SK-N-SH (cell line): Measurements from ENCODE around the gene ANXA7. TPM values are rescaled to one million over a fixed set of nuclear protein-coding genes. Genes with fewer than 3 reads are reported as not detected.

ENCODE experiments used
- CTCF ChIA-PET: fragments of 300-600, 350-600 bp; formaldehyde crosslinking; extraction: SDS; loops from one replicate; lab custom pipeline; 2021; lab: Yijun Ruan, JAX
- POLR2A ChIA-PET: fragments of 350-600 bp; sonication (Branson Sonifier 250); formaldehyde crosslinking; extraction: SDS; loops from one replicate; lab custom pipeline; 2020; ENCODE audit warnings: antibody characterized with exemption, inconsistent platforms; lab: Yijun Ruan, JAX
- DNase-seq: peaks from one replicate; pipeline ENCODE4 v3.0.0; 2012
- H2AFZ ChIP-seq: fragments of 200-600 bp; sonication (generic); 2 replicates; pipeline ENCODE4 v1.8.1; 2016; ENCODE audit warnings: antibody characterized with exemption, mild to moderate bottlenecking, low read depth
- H3F3A ChIP-seq: fragments of 200-600 bp; sonication (generic); replicated peaks from 2 replicates; pipeline ENCODE3; 2016; ENCODE audit warnings: antibody characterized with exemption, mild to moderate bottlenecking; ENCODE audit not compliant: insufficient read depth
- H3K27ac ChIP-seq, 2 experiments: fragments of 200-500 bp in 1 of 2; fragments of 200-600 bp in 1 of 2; sonication (Bioruptor generic) in 1 of 2; sonication (generic), shearing (Covaris generic) in 1 of 2; 2 replicates each; pipeline versions ENCODE4 v1.5.1 to v1.6.1; 2014 to 2016; ENCODE audit warnings: low read depth in 2 of 2, inconsistent platforms in 1 of 2, low read length in 1 of 2, mild to moderate bottlenecking in 1 of 2, mixed read lengths in 1 of 2
- H3K27me3 ChIP-seq: fragments of 200-600 bp; sonication (generic), shearing (Covaris generic); 2 replicates; pipeline ENCODE4 v1.6.1; 2016; ENCODE audit warnings: mixed run types; ENCODE audit not compliant: insufficient read depth
- H3K36me3 ChIP-seq, 2 experiments: fragments of 200-500 bp in 1 of 2; fragments of 200-600 bp in 1 of 2; sonication (Bioruptor generic) in 1 of 2; sonication (generic) in 1 of 2; replicated peaks in 1 of 2; 2 replicates each; pipeline versions ENCODE3 to v1.5.1; 2014 to 2016; ENCODE audit warnings: low read length in 1 of 2, mild to moderate bottlenecking in 1 of 2; ENCODE audit not compliant: insufficient read depth in 2 of 2, control insufficient read depth in 1 of 2
- H3K4me1 ChIP-seq, 2 experiments: fragments of 200-500 bp in 1 of 2; fragments of 200-600 bp in 1 of 2; sonication (Bioruptor generic) in 1 of 2; sonication (generic), shearing (Covaris generic) in 1 of 2; 2 replicates each; pipeline versions ENCODE4 v1.5.1 to v1.6.1; 2014 to 2016; ENCODE audit warnings: low read depth in 1 of 2, low read length in 1 of 2, mixed run types in 1 of 2; ENCODE audit not compliant: insufficient read depth in 2 of 2, control insufficient read depth in 1 of 2
- H3K4me2 ChIP-seq: fragments of 200-600 bp; sonication (generic), shearing (Covaris generic); 2 replicates; pipeline ENCODE4 v1.6.1; 2017; ENCODE audit warnings: mixed run types
- H3K4me3 ChIP-seq, 2 experiments: fragments of 200-500 bp in 1 of 2; fragments of 200-600 bp in 1 of 2; sonication (Bioruptor generic) in 1 of 2; sonication (generic), shearing (Covaris generic) in 1 of 2; 2 replicates each; pipeline versions ENCODE4 v1.5.1 to v1.8.1; 2014 to 2016; ENCODE audit warnings: low read depth in 2 of 2, inconsistent platforms in 1 of 2, low read length in 1 of 2, mild to moderate bottlenecking in 1 of 2, mixed read lengths in 1 of 2, moderate library complexity in 1 of 2
- H3K79me2 ChIP-seq: fragments of 200-600 bp; sonication (generic); 2 replicates; pipeline ENCODE4 v1.8.1; 2017; ENCODE audit warnings: mild to moderate bottlenecking; ENCODE audit not compliant: insufficient read depth
- H3K9ac ChIP-seq: fragments of 200-600 bp; sonication (generic); 2 replicates; pipeline ENCODE4 v1.6.1; 2017; ENCODE audit warnings: mixed run types
- H3K9me2 ChIP-seq: fragments of 200-600 bp; sonication (generic); 2 replicates; pipeline ENCODE4 v1.6.1; 2017; ENCODE audit warnings: mixed run types
- H3K9me3 ChIP-seq: fragments of 200-600 bp; sonication (generic); 2 replicates; pipeline ENCODE4 v1.6.1; 2017; ENCODE audit warnings: mixed run types, mild to moderate bottlenecking, moderate library complexity
- H4K20me1 ChIP-seq: fragments of 200-600 bp; sonication (generic); 2 replicates; pipeline ENCODE4 v1.6.1; 2017; ENCODE audit warnings: mild to moderate bottlenecking, mixed run types; ENCODE audit not compliant: insufficient read depth
- EP300 ChIP-seq, 2 experiments: IDR thresholded peaks; 2 replicates each; pipeline versions ENCODE4 v1.4.0 to v1.6.1; 2012; ENCODE audit warnings: borderline replicate concordance in 1 of 2, low read depth in 1 of 2, low read length in 1 of 2
- FOSL2 ChIP-seq: IDR thresholded peaks from 2 replicates; pipeline ENCODE4 v1.4.0; 2012; ENCODE audit warnings: low read depth, mild to moderate bottlenecking, moderate library complexity, borderline replicate concordance
- FOXJ3 ChIP-seq: sonication (generic); formaldehyde crosslinking; IDR thresholded peaks from 2 replicates; pipeline ENCODE4 v1.5.1; 2020; ENCODE audit warnings: mild to moderate bottlenecking, missing genetic modification reagents
- FOXM1 ChIP-seq: IDR thresholded peaks from 2 replicates; pipeline ENCODE4 v1.4.0; 2012; ENCODE audit warnings: low read depth, mild to moderate bottlenecking
- JUND ChIP-seq: IDR thresholded peaks from 2 replicates; pipeline ENCODE4 v1.4.0; 2012
- MEF2A ChIP-seq: IDR thresholded peaks from 2 replicates; pipeline ENCODE4 v1.4.0; 2012; ENCODE audit warnings: low read depth, borderline replicate concordance
- NRF1 ChIP-seq: IDR thresholded peaks from 2 replicates; pipeline ENCODE4 v1.6.1; 2012; ENCODE audit warnings: low read depth, mild to moderate bottlenecking, low read length
- RAD21 ChIP-seq: IDR thresholded peaks from 2 replicates; pipeline ENCODE4 v1.6.1; 2012; ENCODE audit warnings: mild to moderate bottlenecking, low read length
- RFX5 ChIP-seq: IDR thresholded peaks from 2 replicates; pipeline ENCODE4 v1.6.1; 2012; ENCODE audit warnings: mild to moderate bottlenecking, improper control_type of control experiment, low read length
- RXRA ChIP-seq: IDR thresholded peaks from 2 replicates; pipeline ENCODE4 v1.4.0; 2012; ENCODE audit warnings: low read depth, mild to moderate bottlenecking, borderline replicate concordance
- SIN3A ChIP-seq: IDR thresholded peaks from 2 replicates; pipeline ENCODE4 v1.6.1; 2012; ENCODE audit warnings: low read depth, mild to moderate bottlenecking, low read length, moderate library complexity, borderline replicate concordance
- SMC3 ChIP-seq: IDR thresholded peaks from 2 replicates; pipeline ENCODE4 v1.6.1; 2012; ENCODE audit warnings: low read depth, low read length, improper control_type of control experiment
- TAF1 ChIP-seq: IDR thresholded peaks from 2 replicates; pipeline ENCODE4 v1.6.1; 2012; ENCODE audit warnings: low read depth, mild to moderate bottlenecking, low read length, moderate library complexity, borderline replicate concordance
- TEAD4 ChIP-seq: IDR thresholded peaks from 2 replicates; pipeline ENCODE4 v1.4.0; 2012; ENCODE audit warnings: mild to moderate bottlenecking, borderline replicate concordance; ENCODE audit not compliant: insufficient read depth
- YY1 ChIP-seq: IDR thresholded peaks from 2 replicates; pipeline ENCODE4 v1.4.0; 2012; ENCODE audit warnings: low read depth, mild to moderate bottlenecking
- whole genome bisulfite sequencing: methylation state at CpG from one replicate; pipeline ENCODE4 v1.1.6; 2017; ENCODE audit warnings: low lambda C conversion rate; 5-methylcytosine and 5-hydroxymethylcytosine counted together
- polyA plus RNA-seq, 3 experiments: library from polyadenylated mRNA; depleted of rRNA; stranded (reverse); fragments of >200 nt; gene quantifications; 2 replicates each; pipeline ENCODE4 v1.2.3, GENCODE V29; 2012
- TF ChIP-seq, protein P1 (sequence below): IDR thresholded peaks from 2 replicates; pipeline ENCODE4; 2012
- TF ChIP-seq, protein P2 (sequence below): fragments of 150-350 bp; IDR thresholded peaks from 2 replicates; pipeline ENCODE4 v1.6.1; 2017; ENCODE audit warnings: antibody characterized with exemption, low read length, low read depth, borderline replicate concordance
- TF ChIP-seq, protein P3 (sequence below): IDR thresholded peaks from 2 replicates; pipeline ENCODE4 v1.6.1; 2012; ENCODE audit warnings: mild to moderate bottlenecking, low read depth, low read length, moderate library complexity
- TF ChIP-seq, protein P4 (sequence below): fragments of 200-600 bp; sonication (generic); IDR thresholded peaks from 2 replicates; pipeline ENCODE4 v1.6.1; 2017; ENCODE audit warnings: antibody characterized with exemption, mild to moderate bottlenecking, moderate library complexity
- TF ChIP-seq, protein P5 (sequence below): IDR thresholded peaks from 2 replicates; pipeline ENCODE4 v1.4.0; 2012; ENCODE audit warnings: low read depth

The ANXA7 gene
- polyA plus RNA-seq, 1 of the 3 experiments (the other 2 are of a cell fraction), result 65.7 TPM

DNA sequence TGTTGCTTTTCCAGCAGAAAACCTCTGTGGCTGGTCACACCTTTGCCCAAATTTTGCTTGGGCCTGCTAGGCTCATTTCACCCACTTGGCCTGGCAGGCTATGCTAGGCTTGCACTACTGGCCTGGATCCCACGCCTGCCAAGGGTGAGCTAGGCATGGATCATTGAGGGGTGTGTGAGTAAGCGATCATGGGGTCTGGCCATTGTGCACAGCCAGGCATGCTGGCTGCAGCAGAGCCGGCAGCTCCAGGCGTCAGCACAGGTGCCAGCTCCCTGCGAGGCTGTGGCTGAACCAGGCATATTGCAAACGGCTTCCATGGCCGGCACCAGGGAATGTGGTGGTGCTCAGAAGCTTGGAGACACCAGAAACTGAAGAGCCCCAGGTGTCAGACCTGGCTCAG, 74.4 kb downstream of the ANXA7 start:
- ChIA-PET CTCF (no interaction called here), POLR2A (interaction anchor here (0.6 kb wide), 1 partner anchor 311 kb away, joined by 4 read pairs; no protein-coding TSS in a partner anchor)

More for the DNA sequence above, 74.4 kb downstream of the ANXA7 start:
- Histone ChIP-seq H3K4me3 (no peak overlapping the region), H2AFZ (no peak overlapping the region), H3K27me3 (no peaks in the 10 kb centered on the region), H3K9ac (no peak overlapping the region), H4K20me1 (no peaks in the 10 kb centered on the region), H3K4me1 (no peaks in the 10 kb centered on the region), H3K9me3 (no peaks in the 10 kb centered on the region), H3K4me2 (no peak overlapping the region), H3F3A (no peaks in the 10 kb centered on the region), H3K27ac (no peak overlapping the region), H3K79me2 (no peaks in the 10 kb centered on the region), H3K9me2 (no peaks in the 10 kb centered on the region), H3K36me3 (no peaks in the 10 kb centered on the region)
- TF ChIP-seq NRF1 (no peak), FOXM1 (no peak), SMC3 (no peak), SIN3A (no peak), FOSL2 (no peak), RFX5 (no peak), MEF2A (no peak), RXRA (no peak), YY1 (no peak), FOXJ3 (no peak), EP300 (IDR thresholded peaks at IDR 0.05; ENCODE audit: borderline replicate concordance in 1 of 2, low read depth in 1 of 2, low read length in 1 of 2) (no peak), TEAD4 (no peak), JUND (no peak), RAD21 (no peak), TAF1 (no peak)
- TF ChIP-seq, protein P1, sequence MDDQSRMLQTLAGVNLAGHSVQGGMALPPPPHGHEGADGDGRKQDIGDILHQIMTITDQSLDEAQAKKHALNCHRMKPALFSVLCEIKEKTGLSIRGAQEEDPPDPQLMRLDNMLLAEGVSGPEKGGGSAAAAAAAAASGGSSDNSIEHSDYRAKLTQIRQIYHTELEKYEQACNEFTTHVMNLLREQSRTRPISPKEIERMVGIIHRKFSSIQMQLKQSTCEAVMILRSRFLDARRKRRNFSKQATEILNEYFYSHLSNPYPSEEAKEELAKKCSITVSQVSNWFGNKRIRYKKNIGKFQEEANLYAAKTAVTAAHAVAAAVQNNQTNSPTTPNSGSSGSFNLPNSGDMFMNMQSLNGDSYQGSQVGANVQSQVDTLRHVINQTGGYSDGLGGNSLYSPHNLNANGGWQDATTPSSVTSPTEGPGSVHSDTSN, result no peak
- TF ChIP-seq, protein P2, sequence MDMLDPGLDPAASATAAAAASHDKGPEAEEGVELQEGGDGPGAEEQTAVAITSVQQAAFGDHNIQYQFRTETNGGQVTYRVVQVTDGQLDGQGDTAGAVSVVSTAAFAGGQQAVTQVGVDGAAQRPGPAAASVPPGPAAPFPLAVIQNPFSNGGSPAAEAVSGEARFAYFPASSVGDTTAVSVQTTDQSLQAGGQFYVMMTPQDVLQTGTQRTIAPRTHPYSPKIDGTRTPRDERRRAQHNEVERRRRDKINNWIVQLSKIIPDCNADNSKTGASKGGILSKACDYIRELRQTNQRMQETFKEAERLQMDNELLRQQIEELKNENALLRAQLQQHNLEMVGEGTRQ, result no peak
- TF ChIP-seq, protein P3, sequence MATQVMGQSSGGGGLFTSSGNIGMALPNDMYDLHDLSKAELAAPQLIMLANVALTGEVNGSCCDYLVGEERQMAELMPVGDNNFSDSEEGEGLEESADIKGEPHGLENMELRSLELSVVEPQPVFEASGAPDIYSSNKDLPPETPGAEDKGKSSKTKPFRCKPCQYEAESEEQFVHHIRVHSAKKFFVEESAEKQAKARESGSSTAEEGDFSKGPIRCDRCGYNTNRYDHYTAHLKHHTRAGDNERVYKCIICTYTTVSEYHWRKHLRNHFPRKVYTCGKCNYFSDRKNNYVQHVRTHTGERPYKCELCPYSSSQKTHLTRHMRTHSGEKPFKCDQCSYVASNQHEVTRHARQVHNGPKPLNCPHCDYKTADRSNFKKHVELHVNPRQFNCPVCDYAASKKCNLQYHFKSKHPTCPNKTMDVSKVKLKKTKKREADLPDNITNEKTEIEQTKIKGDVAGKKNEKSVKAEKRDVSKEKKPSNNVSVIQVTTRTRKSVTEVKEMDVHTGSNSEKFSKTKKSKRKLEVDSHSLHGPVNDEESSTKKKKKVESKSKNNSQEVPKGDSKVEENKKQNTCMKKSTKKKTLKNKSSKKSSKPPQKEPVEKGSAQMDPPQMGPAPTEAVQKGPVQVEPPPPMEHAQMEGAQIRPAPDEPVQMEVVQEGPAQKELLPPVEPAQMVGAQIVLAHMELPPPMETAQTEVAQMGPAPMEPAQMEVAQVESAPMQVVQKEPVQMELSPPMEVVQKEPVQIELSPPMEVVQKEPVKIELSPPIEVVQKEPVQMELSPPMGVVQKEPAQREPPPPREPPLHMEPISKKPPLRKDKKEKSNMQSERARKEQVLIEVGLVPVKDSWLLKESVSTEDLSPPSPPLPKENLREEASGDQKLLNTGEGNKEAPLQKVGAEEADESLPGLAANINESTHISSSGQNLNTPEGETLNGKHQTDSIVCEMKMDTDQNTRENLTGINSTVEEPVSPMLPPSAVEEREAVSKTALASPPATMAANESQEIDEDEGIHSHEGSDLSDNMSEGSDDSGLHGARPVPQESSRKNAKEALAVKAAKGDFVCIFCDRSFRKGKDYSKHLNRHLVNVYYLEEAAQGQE, result no peak
- TF ChIP-seq, protein P4, sequence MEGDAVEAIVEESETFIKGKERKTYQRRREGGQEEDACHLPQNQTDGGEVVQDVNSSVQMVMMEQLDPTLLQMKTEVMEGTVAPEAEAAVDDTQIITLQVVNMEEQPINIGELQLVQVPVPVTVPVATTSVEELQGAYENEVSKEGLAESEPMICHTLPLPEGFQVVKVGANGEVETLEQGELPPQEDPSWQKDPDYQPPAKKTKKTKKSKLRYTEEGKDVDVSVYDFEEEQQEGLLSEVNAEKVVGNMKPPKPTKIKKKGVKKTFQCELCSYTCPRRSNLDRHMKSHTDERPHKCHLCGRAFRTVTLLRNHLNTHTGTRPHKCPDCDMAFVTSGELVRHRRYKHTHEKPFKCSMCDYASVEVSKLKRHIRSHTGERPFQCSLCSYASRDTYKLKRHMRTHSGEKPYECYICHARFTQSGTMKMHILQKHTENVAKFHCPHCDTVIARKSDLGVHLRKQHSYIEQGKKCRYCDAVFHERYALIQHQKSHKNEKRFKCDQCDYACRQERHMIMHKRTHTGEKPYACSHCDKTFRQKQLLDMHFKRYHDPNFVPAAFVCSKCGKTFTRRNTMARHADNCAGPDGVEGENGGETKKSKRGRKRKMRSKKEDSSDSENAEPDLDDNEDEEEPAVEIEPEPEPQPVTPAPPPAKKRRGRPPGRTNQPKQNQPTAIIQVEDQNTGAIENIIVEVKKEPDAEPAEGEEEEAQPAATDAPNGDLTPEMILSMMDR, result no peak
- TF ChIP-seq, protein P5, sequence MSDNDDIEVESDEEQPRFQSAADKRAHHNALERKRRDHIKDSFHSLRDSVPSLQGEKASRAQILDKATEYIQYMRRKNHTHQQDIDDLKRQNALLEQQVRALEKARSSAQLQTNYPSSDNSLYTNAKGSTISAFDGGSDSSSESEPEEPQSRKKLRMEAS, result no peak
- no peak for DNase-seq
- 88% methylated on average over 5 of the region's 7 CpGs for WGBS
